NCI-H2081 (cell line): Measurements from ENCODE around the gene BPIFB3.
"Not testable (repeated sequence)": the region's sequence is repeated elsewhere in the genome, so short reads cannot be mapped to it uniquely, and the experiment has no call there.

Source experiments
- DNase-seq, 2 experiments: peaks; one replicate each; lab custom pipeline; 2025; lab: John Stamatoyannopoulos, UW

BPIFB3 gene

GRCh38 chr20:33120934-33121333, 67.2 kb downstream of the BPIFB3 start:
- no peak for DNase-seq

- not testable (repeated sequence) for DNase-seq
Observed at GRCh38 chr20:33122297-33122696, 68.6 kb downstream of the BPIFB3 start.
